H1 (cell line): ENCODE results near the gene CTSW. TPM values are rescaled to one million over a fixed set of nuclear protein-coding genes. Genes with fewer than 3 reads are reported as not detected.

Experiments
- BRCA1 ChIP-seq: IDR thresholded peaks from 2 replicates; pipeline ENCODE4 v1.6.1; 2012; ENCODE audit warnings: low read depth, low read length, improper control_type of control experiment
- CTBP2 ChIP-seq: IDR thresholded peaks from 2 replicates; pipeline ENCODE4 v1.7.0; 2011; ENCODE audit warnings: borderline replicate concordance, mild to moderate bottlenecking, moderate library complexity, mixed read lengths, low read length; ENCODE audit not compliant: insufficient read depth, insufficient read length
- EGR1 ChIP-seq: IDR thresholded peaks from 2 replicates; pipeline ENCODE4 v1.6.1; 2011; ENCODE audit warnings: low read depth, low read length, borderline replicate concordance
- RNF2 ChIP-seq: fragments of 200-900, 300-1000 bp; sonication (generic); IDR thresholded peaks from 2 replicates; pipeline ENCODE4 v1.7.1; 2016; ENCODE audit warnings: borderline replicate concordance, low read depth, mild to moderate bottlenecking, antibody characterized with exemption, low read length; ENCODE audit not compliant: poor library complexity, severe bottlenecking; ENCODE audit errors: missing control alignments
- polyA plus RNA-seq, 7 experiments: library from polyadenylated mRNA; depleted of rRNA in 3 of 7; stranded (reverse) in 5 of 7; unstranded in 2 of 7; fragments of >200 nt in 5 of 7; fragments of 200-250 nt in 2 of 7; gene quantifications; 1 replicate in 5 of 7; 2 replicates in 1 of 7; 4 replicates in 1 of 7; pipeline versions ENCODE4 v1.2.1 to v1.2.3, GENCODE V29; 2011 to 2013; ENCODE audit warnings: missing spikeins in 2 of 7, mixed read lengths in 2 of 7
- total RNA-seq: library from RNA; stranded (reverse); fragmentation: NEBNext Ultra II Directional; extraction: Animal tissue kit (Norgen Biotek cat#: 25700); gene quantifications from 2 replicates; pipeline ENCODE4 v1.2.1, GENCODE V29; 2021

The CTSW gene
- total and polyA plus RNA-seq, 2 of the 8 experiments (the other 6 are each of a cell fraction or from before 2014, with no cell fraction given): not detected

DNA sequence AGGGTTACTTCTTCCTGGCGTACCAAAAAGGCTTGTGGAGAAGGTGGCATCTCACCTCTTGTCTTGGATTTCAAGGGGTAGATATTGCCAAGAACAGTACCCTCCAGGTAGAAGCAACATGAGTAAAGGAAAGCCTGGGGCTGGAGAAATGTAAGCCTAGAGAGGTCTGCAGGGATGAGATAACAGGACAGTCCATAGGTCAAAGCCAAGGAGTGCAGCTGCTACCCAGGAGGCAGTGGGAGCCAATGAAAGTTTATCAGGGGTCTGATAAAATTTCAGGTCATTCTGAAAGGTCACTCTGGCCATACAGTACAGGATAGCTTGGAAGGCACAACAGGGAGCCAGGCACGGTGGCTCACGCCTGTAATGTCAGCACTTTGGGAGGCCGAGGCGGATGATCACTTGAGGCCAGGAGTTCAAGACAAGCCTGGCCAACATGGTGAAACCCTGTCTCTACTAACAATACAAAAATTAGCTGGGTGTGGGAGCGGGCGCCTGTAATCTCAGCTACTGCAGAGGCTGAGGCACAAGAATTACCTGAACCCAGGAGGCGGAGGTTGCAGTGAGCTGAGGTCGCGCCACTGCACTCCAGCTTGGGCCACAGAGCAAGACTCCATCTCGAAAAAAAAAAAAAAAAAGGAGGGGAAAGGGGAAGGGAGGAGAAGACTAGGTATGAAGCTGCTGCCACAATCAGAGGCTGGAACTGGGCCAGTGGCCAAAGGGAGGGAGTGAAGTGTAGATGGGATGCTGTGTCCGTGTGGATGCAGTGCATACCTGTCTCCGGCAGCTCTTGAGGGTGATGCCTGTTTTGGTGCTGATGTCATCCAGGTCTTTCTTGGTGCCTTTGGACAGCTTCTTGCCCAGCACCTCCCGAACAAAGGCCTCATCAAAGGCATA, 7.4 kb downstream of the CTSW start (continued):
- TF ChIP-seq EGR1: no peak
- TF ChIP-seq CTBP2: no peak
- no peak for TF ChIP-seq RNF2
- TF ChIP-seq BRCA1: no peak
- TF ChIP-seq, all 59 proteins: peak for 0
